PFSK-1 (cell line): ENCODE results near the gene C1QTNF12.

Source experiments
- POLR2AphosphoS5 ChIP-seq: IDR thresholded peaks from 2 replicates; pipeline ENCODE4 v1.6.1; 2012; ENCODE audit warnings: low read depth, mild to moderate bottlenecking, control low read depth, low read length, moderate library complexity
- TAF1 ChIP-seq: IDR thresholded peaks from 2 replicates; pipeline ENCODE4 v1.6.1; 2012; ENCODE audit warnings: low read length, control low read depth, borderline replicate concordance; ENCODE audit not compliant: insufficient read depth

DNA sequence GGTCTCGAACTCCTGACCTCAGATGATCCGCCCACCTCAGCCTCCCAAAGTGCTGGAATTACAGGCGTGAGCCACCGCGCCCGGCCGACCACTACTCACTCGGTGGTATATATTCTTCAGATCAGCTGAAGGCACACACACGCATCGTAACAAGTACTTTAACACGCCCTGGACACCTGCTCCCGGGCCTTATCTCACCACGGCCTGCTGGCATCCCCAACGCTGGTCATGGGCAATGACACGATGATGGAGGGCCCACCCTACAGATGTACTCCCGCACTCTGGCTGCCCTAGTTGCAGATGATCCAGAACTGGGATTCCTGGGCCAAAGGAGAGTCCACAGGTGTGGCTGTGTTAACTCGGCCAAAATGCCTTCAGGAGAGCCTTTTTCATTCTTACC, 15.5 kb upstream of the C1QTNF12 start:
- TF ChIP-seq TAF1 (no peak), POLR2AphosphoS5 (no peak)
